K562 (cell line): ENCODE measurements around the gene LOC101059915.
"Not testable (repeated sequence)": the region's sequence is repeated elsewhere in the genome, so short reads cannot be mapped to it uniquely, and the experiment has no call there.

Experiments
- CTCF ChIP-seq, 3 experiments: IDR thresholded peaks in 2 of 3; conservative IDR thresholded peaks in 1 of 3; 2 replicates each; pipeline ENCODE4 v1.5.1; 2011 to 2012; ENCODE audit warnings: low read length in 3 of 3, mild to moderate bottlenecking in 3 of 3, control low read depth in 2 of 3, improper control_type of control experiment in 1 of 3, inconsistent platforms in 1 of 3, low read depth in 1 of 3, mixed read lengths in 1 of 3, moderate library complexity in 1 of 3; ENCODE audit not compliant: insufficient read depth in 2 of 3
- JUND ChIP-seq, 2 experiments: IDR thresholded peaks; 2 replicates in 1 of 2; 3 replicates in 1 of 2; pipeline ENCODE4 v1.6.1; 2011; ENCODE audit warnings: borderline replicate concordance in 2 of 2, low read depth in 2 of 2, low read length in 2 of 2, improper control_type of control experiment in 1 of 2, missing biosample characterization in 1 of 2, missing genetic modification characterization in 1 of 2, missing genetic modification reagents in 1 of 2
- RBBP5 ChIP-seq: fragments of 200-600 bp; sonication (generic); IDR thresholded peaks from 2 replicates; pipeline ENCODE4 v1.6.1; 2012; ENCODE audit warnings: borderline replicate concordance, mild to moderate bottlenecking, low read length, control low read depth, inconsistent platforms; ENCODE audit not compliant: insufficient read depth, poor library complexity, severe bottlenecking

- TF ChIP-seq RBBP5; CTCF (IDR thresholded peaks at IDR 0.05 in 2 of 3, conservative IDR thresholded peaks at IDR 0.05 in 1 of 3; ENCODE audit: insufficient read depth in 2 of 3, low read depth in 1 of 3, low read length in 3 of 3); JUND (IDR thresholded peaks at IDR 0.05; ENCODE audit: borderline replicate concordance, low read depth, low read length); JUND (tag; IDR thresholded peaks at IDR 0.05; ENCODE audit: borderline replicate concordance, low read depth, low read length): not testable (repeated sequence)
Measured at GRCh38 chrX:71699023-71699344, 31.6 kb downstream of the LOC101059915 start.
